NCI-H146 (cell line): ENCODE measurements around the gene OR2F1.
"Not testable (repeated sequence)": the region's sequence is repeated elsewhere in the genome, so short reads cannot be mapped to it uniquely, and the experiment has no call there.

ENCODE experiments used
- DNase-seq: peaks from one replicate; lab custom pipeline; 2025; lab: John Stamatoyannopoulos, UW

The OR2F1 gene

DNA sequence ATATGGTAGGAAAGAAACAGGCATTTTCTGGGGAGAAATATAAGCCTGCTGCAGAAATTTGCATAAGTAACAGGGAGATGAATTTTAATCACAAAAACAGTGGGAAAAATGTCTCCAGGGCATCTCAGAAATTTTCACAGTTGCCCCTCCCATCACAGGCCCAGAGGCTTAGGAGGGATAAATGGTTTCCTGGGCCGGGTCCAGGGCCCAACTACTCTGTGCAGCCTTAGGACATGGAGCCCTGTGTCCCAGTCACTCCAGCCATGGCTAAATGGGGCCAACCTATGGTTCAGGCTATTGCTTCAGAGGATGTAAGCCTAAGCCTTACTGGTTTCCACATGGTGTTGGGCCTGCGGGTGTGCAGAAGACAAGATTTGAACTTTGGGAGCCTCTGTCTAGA, 54.7 kb downstream of the OR2F1 start:
- no peak for DNase-seq

- DNase-seq, result not testable (repeated sequence)
These were observed 55.4 kb downstream of the OR2F1 start for GRCh38 chr7:144010061-144010460.

GRCh38 chr7:144010821-144011220, 56.2 kb downstream of the OR2F1 start:
- not testable (repeated sequence) for DNase-seq

DNA sequence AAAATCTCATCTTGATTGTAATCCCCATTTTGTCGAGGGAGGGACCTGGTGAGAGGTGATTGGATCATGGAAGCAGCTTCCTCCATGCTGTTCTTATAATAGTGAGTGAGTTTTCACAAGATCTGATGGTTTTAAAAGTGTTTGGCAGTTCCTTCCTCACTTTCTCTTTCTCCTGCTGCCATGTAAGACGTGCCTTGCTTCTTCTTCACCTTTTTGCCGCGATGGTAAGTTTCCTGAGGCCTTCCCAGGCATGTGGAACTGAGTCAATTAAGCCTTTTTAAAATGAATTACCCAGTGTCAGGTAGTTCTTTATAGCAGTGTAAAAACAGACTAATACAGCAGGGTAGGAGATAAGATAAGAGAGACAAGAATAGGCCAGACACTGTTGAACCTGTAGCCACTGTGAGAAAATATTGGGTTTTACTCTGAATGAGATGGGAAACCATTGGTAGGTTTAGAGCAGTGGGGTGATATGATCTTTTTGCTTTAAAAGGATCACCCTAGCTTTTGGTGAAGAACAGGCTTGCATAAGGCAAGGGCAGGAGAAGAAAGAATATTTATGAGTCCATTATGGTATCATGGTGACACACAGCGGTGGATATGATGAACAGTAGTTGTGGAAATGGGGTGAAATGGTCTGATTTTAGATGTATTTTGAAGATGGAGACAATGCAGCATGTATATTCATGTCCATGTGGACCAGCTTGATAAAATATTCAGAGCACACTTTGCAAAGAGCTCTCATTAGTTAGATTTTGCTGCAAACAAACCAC, 57.0 kb downstream of the OR2F1 start:
- DNase-seq, result no peak
